NCI-H69 (cell line): ENCODE results near the gene SIMC1.
A peak's percentile ranks its signal among the peaks of the same experiment; 100 is the strongest.

Source experiments
- DNase-seq: peaks from one replicate; lab custom pipeline; 2025; lab: John Stamatoyannopoulos, UW

The SIMC1 gene

GRCh38 chr5:176388444-176389134, 150.4 kb downstream of the SIMC1 start, which contains the start of the genes HIGD2A and NOP16:
HIGD2A (plus strand) TSS chr5:176388751; CDS start chr5:176388820, 69 bp downstream.
NOP16 (minus strand) TSS chr5:176388598; CDS start chr5:176388539, 59 bp downstream.
- DNase-seq, result peak; percentile 100

DNA sequence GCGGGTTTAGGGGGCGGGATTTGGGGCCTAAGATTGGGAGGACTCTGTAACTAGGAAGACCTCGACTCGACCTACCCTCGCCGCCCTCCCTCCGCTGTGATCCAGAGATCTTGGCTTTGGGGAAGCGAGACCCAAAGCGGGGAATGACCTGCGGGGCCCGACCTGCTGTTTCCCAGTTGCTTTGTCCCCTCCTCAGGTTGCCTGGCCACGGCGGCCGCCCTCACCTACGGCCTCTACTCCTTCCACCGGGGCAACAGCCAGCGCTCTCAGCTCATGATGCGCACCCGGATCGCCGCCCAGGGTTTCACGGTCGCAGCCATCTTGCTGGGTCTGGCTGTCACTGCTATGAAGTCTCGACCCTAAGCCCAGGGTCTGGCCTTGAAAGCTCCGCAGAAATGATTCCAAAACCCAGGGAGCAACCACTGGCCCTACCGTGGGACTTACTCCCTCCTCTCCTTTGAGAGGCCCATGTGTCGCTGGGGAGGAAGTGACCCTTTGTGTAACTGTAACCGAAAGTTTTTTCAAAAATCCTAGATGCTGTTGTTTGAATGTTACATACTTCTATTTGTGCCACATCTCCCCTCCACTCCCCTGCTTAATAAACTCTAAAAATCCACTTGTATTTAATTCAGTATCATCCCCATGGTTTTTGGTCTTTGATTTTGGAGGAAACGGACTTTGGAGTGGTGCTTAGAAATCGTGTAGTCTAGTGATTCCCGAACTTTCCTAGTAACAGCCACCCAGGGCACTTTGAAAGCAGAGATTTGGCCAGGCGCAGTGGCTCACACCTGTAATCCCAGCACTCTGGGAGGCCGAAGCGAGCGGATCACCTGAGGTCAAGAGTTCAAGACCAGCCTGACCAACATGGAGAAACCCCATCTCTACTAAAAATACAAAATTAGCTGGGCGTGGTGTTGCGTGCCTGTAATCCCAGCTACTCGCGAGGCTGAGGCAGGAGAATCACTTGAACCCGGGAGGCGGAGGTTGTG, 151.2 kb downstream of the SIMC1 start:
- DNase-seq, result no peak

- no peak for DNase-seq
These were observed 153.3 kb downstream of the SIMC1 start for GRCh38 chr5:176391479-176391878.

DNA sequence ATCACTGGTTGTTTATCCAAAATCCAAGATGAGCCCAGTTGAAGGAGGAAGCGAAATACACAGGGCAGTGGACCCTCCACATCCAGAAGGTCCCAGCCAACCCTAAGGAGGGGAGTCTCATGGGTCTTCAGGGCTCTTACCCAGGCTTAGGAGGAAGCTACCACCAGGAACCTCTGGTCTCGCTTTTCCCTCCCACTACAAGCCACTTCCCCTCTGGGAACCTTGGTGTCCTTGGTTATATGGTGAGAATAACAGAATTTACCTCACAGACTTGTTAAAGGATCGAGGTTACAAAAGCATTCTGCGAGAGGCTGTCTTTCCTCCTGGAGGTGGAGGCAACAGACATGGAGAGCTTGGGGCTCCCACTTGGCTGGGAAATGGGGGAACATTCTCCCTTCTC, 153.8 kb downstream of the SIMC1 start:
- DNase-seq, result no peak

DNA sequence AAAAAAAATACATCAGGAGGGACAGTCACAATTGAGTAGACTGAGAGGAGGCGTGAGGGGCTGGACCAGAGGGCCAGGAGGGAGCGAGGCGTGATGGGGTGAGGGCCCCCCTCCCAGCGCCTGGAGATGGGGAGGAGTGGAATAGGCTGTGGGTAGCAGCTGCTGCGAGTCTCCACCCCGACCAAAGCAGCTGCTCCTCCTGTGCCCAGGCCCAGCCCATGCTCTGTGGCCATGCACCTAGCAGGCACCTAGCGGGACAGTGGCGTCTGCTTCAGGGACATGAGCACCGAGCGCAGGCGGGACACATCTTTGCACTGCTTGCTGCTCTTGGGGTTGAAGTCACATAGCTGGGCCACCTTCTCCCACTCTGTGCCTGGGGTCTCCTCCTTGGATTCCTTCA, 154.3 kb downstream of the SIMC1 start:
- no peak for DNase-seq

- no peak for DNase-seq
These were observed 155.9 kb downstream of the SIMC1 start for GRCh38 chr5:176394096-176394495.

DNA sequence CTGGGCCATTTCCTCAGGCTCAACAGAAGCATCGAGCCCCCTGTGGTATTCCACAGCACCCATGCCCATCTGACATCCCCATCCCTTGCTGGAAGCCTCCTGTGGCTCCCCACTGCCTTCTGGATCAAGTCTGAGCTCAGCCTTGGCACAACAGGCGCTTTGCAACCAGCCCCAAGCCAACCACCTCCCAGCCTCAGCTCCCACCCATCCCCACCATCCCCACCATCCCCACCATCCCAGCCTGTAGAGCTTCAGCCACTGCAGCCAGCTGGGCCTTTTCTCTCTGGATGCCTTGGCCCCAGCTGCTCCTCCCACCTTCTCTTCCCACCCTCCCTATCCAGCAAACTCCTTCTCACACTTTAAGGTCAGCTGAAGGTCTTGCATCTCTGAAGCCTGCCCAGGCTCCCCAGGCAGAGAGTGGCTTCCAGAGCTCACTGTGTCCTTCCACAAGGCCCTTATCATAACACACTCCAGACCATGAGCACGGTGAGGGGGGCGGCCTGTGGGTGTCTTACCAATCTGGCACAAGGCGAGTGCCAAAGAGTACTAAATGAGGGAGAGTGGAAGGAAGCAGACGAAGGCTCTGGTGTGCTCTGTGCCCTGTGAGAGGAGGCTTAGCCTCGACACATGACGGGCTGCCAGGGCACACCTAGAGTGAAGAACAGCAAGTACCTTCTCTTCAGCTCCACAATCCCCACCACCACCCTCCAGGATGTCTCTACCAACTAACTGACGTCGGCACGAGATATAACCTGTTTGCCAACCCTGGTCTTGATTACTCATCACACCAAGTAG, 156.9 kb downstream of the SIMC1 start:
- no peak for DNase-seq
